Endothelial cell of umbilical vein (primary cell): ENCODE measurements around the gene INS. TPM values are rescaled to one million over a fixed set of nuclear protein-coding genes. Genes with fewer than 3 reads are reported as not detected.

ENCODE experiments used
- BruUV-seq: library from RNA; stranded (reverse); fragments of 400-500 nt; replicated peaks from 2 replicates; lab custom pipeline; 2021; lab: Mats Ljungman, UMichigan
- CTCF ChIA-PET: fragments of 300-600, 350-600 bp; sonication (Branson Sonifier 250); formaldehyde crosslinking; loops from one replicate; lab custom pipeline; 2021; ENCODE audit warnings: antibody characterized with exemption, inconsistent platforms; lab: Charles Lee
- POLR2A ChIA-PET: fragments of 300-600, 350-600 bp; sonication (Branson Sonifier 250); formaldehyde crosslinking; loops from one replicate; lab custom pipeline; 2021; ENCODE audit warnings: antibody characterized with exemption, inconsistent platforms; lab: Charles Lee
- DNase-seq: peaks from one replicate; pipeline ENCODE4 v3.0.0-alpha.2; 2011; ENCODE audit warnings: low read depth, low spot score
- FAIRE-seq: peaks from 2 replicates; lab custom pipeline; 2011; peaks lifted over from hg19 to GRCh38; lab: Jason Lieb, UNC
- H2AFZ ChIP-seq: 2 replicates; pipeline ENCODE4 v1.6.0; 2012; ENCODE audit warnings: low read depth, low read length, control low read depth, inconsistent platforms
- H3K27ac ChIP-seq: 2 replicates; pipeline ENCODE4 v1.5.1; 2011; ENCODE audit warnings: low read depth, mild to moderate bottlenecking, control low read depth, low read length, moderate library complexity; ENCODE audit not compliant: insufficient read depth
- H3K27me3 ChIP-seq, 2 experiments: 2 replicates each; pipeline versions ENCODE4 v1.6.0 to v1.6.1; 2011; ENCODE audit warnings: low read length in 2 of 2, mixed read lengths in 1 of 2; ENCODE audit not compliant: control insufficient read depth in 2 of 2, insufficient read depth in 2 of 2
- H3K36me3 ChIP-seq, 2 experiments: 2 replicates in 1 of 2; 3 replicates in 1 of 2; pipeline ENCODE4 v1.5.1; 2011; ENCODE audit warnings: low read length in 2 of 2, mild to moderate bottlenecking in 1 of 2, moderate library complexity in 1 of 2; ENCODE audit not compliant: control insufficient read depth in 2 of 2, insufficient read depth in 2 of 2; ENCODE audit errors: extremely low read depth in 1 of 2
- H3K4me1 ChIP-seq: 3 replicates; pipeline ENCODE4 v1.5.1; 2011; ENCODE audit warnings: mild to moderate bottlenecking, low read length; ENCODE audit not compliant: control insufficient read depth, insufficient read depth; ENCODE audit errors: extremely low read depth
- H3K4me2 ChIP-seq: 2 replicates; pipeline ENCODE4 v1.6.1; 2011; ENCODE audit warnings: low read length, control low read depth, mixed read lengths; ENCODE audit not compliant: insufficient read depth
- H3K4me3 ChIP-seq, 3 experiments: fragments of 200-600 bp in 1 of 3; sonication (generic), shearing (Covaris generic) in 1 of 3; replicated peaks in 1 of 3; 2 replicates each; pipeline ENCODE4 v1.5.1; 2011 to 2016; ENCODE audit warnings: control low read depth in 3 of 3, low read length in 3 of 3, mild to moderate bottlenecking in 2 of 3, inconsistent platforms in 1 of 3, low read depth in 1 of 3, moderate library complexity in 1 of 3; ENCODE audit not compliant: insufficient read depth in 1 of 3
- H3K79me2 ChIP-seq: 2 replicates; pipeline ENCODE4 v1.6.0; 2012; ENCODE audit warnings: low read length, inconsistent platforms; ENCODE audit not compliant: control insufficient read depth, insufficient read depth
- H3K9ac ChIP-seq: replicated peaks from 2 replicates; pipeline ENCODE3; 2011; ENCODE audit warnings: low read length, control low read depth; ENCODE audit not compliant: insufficient read depth; ENCODE audit errors: extremely low read depth
- H3K9me1 ChIP-seq: replicated peaks from 3 replicates; pipeline ENCODE4 v1.6.0; 2011; ENCODE audit warnings: mild to moderate bottlenecking, low read length; ENCODE audit not compliant: control insufficient read depth, insufficient read depth; ENCODE audit errors: extremely low read depth
- H3K9me3 ChIP-seq: replicated peaks from 2 replicates; pipeline ENCODE4 v1.5.1; 2012; ENCODE audit warnings: low read length, inconsistent platforms; ENCODE audit not compliant: control insufficient read depth, insufficient read depth
- H4K20me1 ChIP-seq: replicated peaks from 2 replicates; pipeline ENCODE3; 2011; ENCODE audit warnings: mild to moderate bottlenecking, low read length; ENCODE audit not compliant: control insufficient read depth, insufficient read depth; ENCODE audit errors: extremely low read depth
- CTCF ChIP-seq, 2 donors: IDR thresholded peaks; 1 replicate in 1 of 2; 2 replicates in 1 of 2; pipeline ENCODE4 v1.5.1; 2011; ENCODE audit warnings: low read length in 2 of 2, mild to moderate bottlenecking in 2 of 2, moderate library complexity in 2 of 2, control low read depth in 1 of 2, inconsistent platforms in 1 of 2, low read depth in 1 of 2; ENCODE audit not compliant: insufficient read depth in 1 of 2; ENCODE audit errors: extremely low read depth in 1 of 2
- EZH2 ChIP-seq: IDR thresholded peaks from 2 replicates; pipeline ENCODE4 v1.6.1; 2012; ENCODE audit warnings: borderline replicate concordance, low read depth, mild to moderate bottlenecking, moderate library complexity, low read length, inconsistent platforms; ENCODE audit not compliant: severe bottlenecking
- FOS ChIP-seq: IDR thresholded peaks from 2 replicates; pipeline ENCODE4 v1.6.1; 2011; ENCODE audit warnings: mild to moderate bottlenecking, low read length, moderate library complexity, borderline replicate concordance; ENCODE audit not compliant: insufficient read depth
- GATA2 ChIP-seq: IDR thresholded peaks from 2 replicates; pipeline ENCODE4 v1.7.0; 2011; ENCODE audit warnings: low read depth, mild to moderate bottlenecking, moderate library complexity, mixed read lengths, low read length; ENCODE audit not compliant: insufficient read length, insufficient read depth
- JUN ChIP-seq: IDR thresholded peaks from 2 replicates; pipeline ENCODE4 v1.6.1; 2011; ENCODE audit warnings: borderline replicate concordance, low read depth; ENCODE audit not compliant: insufficient read length, insufficient read depth
- MYC ChIP-seq: IDR thresholded peaks from one replicate; pipeline ENCODE4 v1.6.1; 2011; ENCODE audit warnings: mild to moderate bottlenecking, low read depth, low read length
- POLR2A ChIP-seq: IDR thresholded peaks from 2 replicates; pipeline ENCODE4 v1.6.1; 2012; ENCODE audit warnings: low read depth, mild to moderate bottlenecking, control low read depth, low read length
- POLR2AphosphoS5 ChIP-seq: IDR thresholded peaks from 2 replicates; pipeline ENCODE4 v1.6.1; 2012; ENCODE audit warnings: low read depth, mild to moderate bottlenecking, control low read depth, low read length, moderate library complexity; ENCODE audit not compliant: insufficient read depth
- dilution Hi-C: fragments of 300-500 bp; cut with MboI; formaldehyde crosslinking; loops from one replicate; pipeline ENCODE4 v1.15.0; 2019; ENCODE audit warnings: low sequenced_read_pairs; ENCODE audit not compliant: extremely low pct_ligation_motif_present
- intact Hi-C: fragments of 100-400 bp; cut with micrococcal nuclease; formaldehyde crosslinking; loops from one replicate; pipeline ENCODE4 v1.10.0; 2022
- polyA plus RNA-seq, 4 experiments: library from polyadenylated mRNA; depleted of rRNA in 3 of 4; stranded (reverse) in 3 of 4; unstranded in 1 of 4; fragments of >200 nt; gene quantifications; 2 replicates each; pipeline versions ENCODE4 v1.2.1 to v1.2.3, GENCODE V29; 2011 to 2012; ENCODE audit warnings: missing spikeins in 1 of 4
- total RNA-seq: library from RNA; stranded (reverse); gene quantifications from 2 replicates; pipeline ENCODE4 v1.2.3, GENCODE V29; 2021
- TF ChIP-seq, protein P1 (sequence below): IDR thresholded peaks from 2 replicates; pipeline ENCODE4 v1.6.1; 2011; ENCODE audit not compliant: insufficient read depth, insufficient read length

Gene INS
- total and polyA plus RNA-seq, 2 donors (not counting 3 experiments of a cell fraction or from before 2014, with no cell fraction given): not detected

- intact Hi-C loops (no loop called here), dilution Hi-C loops (no loop called here)
- H3K79me2 ChIP-seq: no peaks in the 10 kb centered on the region
- no TSS peak for BruUV-seq
- ChIA-PET POLR2A (no interaction called here), CTCF (interaction anchor here (0.8 to 12.6 kb wide), 22 partner anchors 8 to 495 kb away, joined by 3 to 868 read pairs (median 26); partner anchors contain the start of gene IGF2)
- no peak overlapping the region for H3K4me3 ChIP-seq
- FAIRE-seq (no peak), DNase-seq (no peak)
- H3K4me2 ChIP-seq: no peak overlapping the region
- no peaks in the 10 kb centered on the region for H3K36me3 ChIP-seq
- H4K20me1 ChIP-seq: no peaks in the 10 kb centered on the region
- no peak overlapping the region for H2AFZ ChIP-seq
- H3K27ac ChIP-seq: no peak overlapping the region
- TF ChIP-seq MYC (no peak), JUN (no peak), POLR2A (no peak), POLR2AphosphoS5 (no peak), FOS (no peak), EZH2 (no peak), CTCF (IDR thresholded peaks at IDR 0.05; ENCODE audit: extremely low read depth in 1 of 2, insufficient read depth in 1 of 2, low read depth in 1 of 2, low read length in 2 of 2) (no peak), GATA2 (no peak)
- TF ChIP-seq, protein P1, sequence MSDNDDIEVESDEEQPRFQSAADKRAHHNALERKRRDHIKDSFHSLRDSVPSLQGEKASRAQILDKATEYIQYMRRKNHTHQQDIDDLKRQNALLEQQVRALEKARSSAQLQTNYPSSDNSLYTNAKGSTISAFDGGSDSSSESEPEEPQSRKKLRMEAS: no peak
- peaks cover 31 to 35% of the 10 kb centered on the region in 2 experiments for H3K27me3 ChIP-seq
- H3K4me1 ChIP-seq: no peaks in the 10 kb centered on the region
- H3K9me3 ChIP-seq: no peaks in the 10 kb centered on the region
- H3K9me1 ChIP-seq: no peaks in the 10 kb centered on the region
- H3K9ac ChIP-seq: no peak overlapping the region
Observed at GRCh38 chr11:2149460-2149859, 11.5 kb downstream of the INS start.
